HCEC 1CT (cell line): Measurements from ENCODE around the gene LYVE1.

Experiments used
- DNase-seq: peaks from one replicate; pipeline ENCODE4 v3.0.0-alpha.2; 2017

LYVE1 gene

GRCh38 chr11:10519630-10520029 lies 48.8 kb downstream of the LYVE1 start:
- DNase-seq: no peak

GRCh38 chr11:10518891-10519290 lies 49.6 kb downstream of the LYVE1 start:
- no peak for DNase-seq

GRCh38 chr11:10518123-10518522 lies 50.3 kb downstream of the LYVE1 start:
- no peak for DNase-seq

GRCh38 chr11:10515418-10515817 lies 53.0 kb downstream of the LYVE1 start:
- DNase-seq: no peak

- no peak for DNase-seq
Measured at GRCh38 chr11:10514709-10515108, 53.8 kb downstream of the LYVE1 start.

GRCh38 chr11:10514202-10514601 lies 54.3 kb downstream of the LYVE1 start:
- DNase-seq: peak; percentile 51

- DNase-seq: no peak
Measured at GRCh38 chr11:10511181-10511621, 57.3 kb downstream of the LYVE1 start.
